GM18870 (cell line): ENCODE measurements around the gene PPP3CA.
A peak's percentile ranks its signal among the peaks of the same experiment; 100 is the strongest.

ENCODE experiments used
- ATAC-seq: cut with Tn5 transposase; IDR thresholded peaks from one replicate; pipeline ENCODE4 v1.9.1; 2021; ENCODE audit warnings: moderate library complexity; ENCODE audit not compliant: unreplicated experiment

The PPP3CA gene

GRCh38 chr4:101332424-101332823, 14.9 kb downstream of the PPP3CA start:
- ATAC-seq, result no peak

GRCh38 chr4:101331017-101331416, 16.3 kb downstream of the PPP3CA start:
- ATAC-seq, result no peak

GRCh38 chr4:101329592-101329991, 17.7 kb downstream of the PPP3CA start:
- ATAC-seq, result no peak

- peak; percentile 94 for ATAC-seq
These were observed 19.2 kb downstream of the PPP3CA start for GRCh38 chr4:101328063-101328602.

- ATAC-seq, result no peak
These were observed 20.8 kb downstream of the PPP3CA start for GRCh38 chr4:101326576-101326975.

GRCh38 chr4:101322743-101323142, 24.6 kb downstream of the PPP3CA start:
- no peak for ATAC-seq

GRCh38 chr4:101321481-101322042, 25.8 kb downstream of the PPP3CA start:
- no peak for ATAC-seq

- ATAC-seq, result no peak
These were observed 31.5 kb downstream of the PPP3CA start for GRCh38 chr4:101315786-101316185.

GRCh38 chr4:101315041-101315440, 32.3 kb downstream of the PPP3CA start:
- no peak for ATAC-seq

GRCh38 chr4:101309925-101310324, 37.4 kb downstream of the PPP3CA start:
- ATAC-seq, result no peak

- no peak for ATAC-seq
These were observed 39.4 kb downstream of the PPP3CA start for GRCh38 chr4:101307899-101308298.

- peak; percentile 16 for ATAC-seq
These were observed 40.3 kb downstream of the PPP3CA start for GRCh38 chr4:101306764-101307615.

GRCh38 chr4:101306225-101306624, 41.1 kb downstream of the PPP3CA start:
- ATAC-seq, result peak; percentile 71

- ATAC-seq, result no peak
These were observed 42.4 kb downstream of the PPP3CA start for GRCh38 chr4:101304916-101305315.

- no peak for ATAC-seq
These were observed 47.3 kb downstream of the PPP3CA start for GRCh38 chr4:101299899-101300540.

- ATAC-seq, result no peak
These were observed 48.3 kb downstream of the PPP3CA start for GRCh38 chr4:101299021-101299420.

- no peak for ATAC-seq
These were observed 51.6 kb downstream of the PPP3CA start for GRCh38 chr4:101295691-101296090.

- ATAC-seq, result no peak
These were observed 52.7 kb downstream of the PPP3CA start for GRCh38 chr4:101294597-101294996.

GRCh38 chr4:101292901-101293300, 54.4 kb downstream of the PPP3CA start:
- no peak for ATAC-seq

- no peak for ATAC-seq
These were observed 55.1 kb downstream of the PPP3CA start for GRCh38 chr4:101292214-101292613.

GRCh38 chr4:101291198-101291597, 56.1 kb downstream of the PPP3CA start:
- no peak for ATAC-seq

- ATAC-seq, result no peak
These were observed 56.7 kb downstream of the PPP3CA start for GRCh38 chr4:101290654-101291053.
